Natural killer cell (primary cell): Measurements from ENCODE around the gene SRSF12. TPM values are rescaled to one million over a fixed set of nuclear protein-coding genes. Genes with fewer than 3 reads are reported as not detected.

Source experiments
- ATAC-seq, 3 donors: fragments of 150-1000 bp in 2 of 3; fragments of 200-7000 bp in 1 of 3; cut with Tn5 transposase; 1 replicate in 1 of 3; 2 replicates in 2 of 3; pipeline ENCODE4 v1.10.0; 2021; ENCODE audit warnings: mild to moderate bottlenecking in 2 of 3, moderate library complexity in 2 of 3
- DNase-seq, 2 donors: peaks; one replicate each; pipeline versions ENCODE4 v3.0.0 to v3.0.0-alpha.2; 2013 to 2021; ENCODE audit warnings: mixed read lengths in 1 of 2
- H3K27ac ChIP-seq: one replicate; pipeline ENCODE4 v1.5.1; 2013; ENCODE audit warnings: mild to moderate bottlenecking, low read length
- H3K27me3 ChIP-seq: one replicate; pipeline ENCODE4 v1.6.1; 2013; ENCODE audit warnings: low read length; ENCODE audit not compliant: control insufficient read depth, insufficient read depth
- H3K36me3 ChIP-seq: one replicate; pipeline ENCODE4 v1.6.1; 2013; ENCODE audit warnings: low read length; ENCODE audit not compliant: control insufficient read depth, insufficient read depth
- H3K4me1 ChIP-seq: one replicate; pipeline ENCODE4 v1.6.1; 2013; ENCODE audit warnings: low read length; ENCODE audit not compliant: control insufficient read depth, insufficient read depth
- H3K4me3 ChIP-seq: one replicate; pipeline ENCODE4 v1.5.1; 2013; ENCODE audit warnings: low read length
- H3K9me3 ChIP-seq: one replicate; pipeline ENCODE4 v1.6.1; 2013; ENCODE audit warnings: low read length; ENCODE audit not compliant: control insufficient read depth, insufficient read depth
- H3K27ac Mint-ChIP-seq, 2 donors: one replicate each; pipeline ENCODE4 v1.8.0; 2022; ENCODE audit warnings: mild to moderate bottlenecking in 2 of 2, mixed read lengths in 2 of 2, moderate library complexity in 1 of 2
- H3K27me3 Mint-ChIP-seq, 2 donors: one replicate each; pipeline ENCODE4 v1.8.0; 2022; ENCODE audit warnings: low read depth in 2 of 2, mixed read lengths in 2 of 2
- H3K36me3 Mint-ChIP-seq: one replicate; pipeline ENCODE4 v1.8.0; 2022; ENCODE audit warnings: mixed read lengths
- H3K4me1 Mint-ChIP-seq, 2 donors: one replicate each; pipeline ENCODE4 v1.8.0; 2022; ENCODE audit warnings: mixed read lengths in 2 of 2
- H3K4me3 Mint-ChIP-seq: one replicate; pipeline ENCODE4 v1.8.0; 2022; ENCODE audit warnings: mild to moderate bottlenecking, moderate library complexity, mixed read lengths
- H3K9me3 Mint-ChIP-seq, 2 donors: one replicate each; pipeline ENCODE4 v1.8.0; 2022; ENCODE audit warnings: mixed read lengths in 2 of 2
- CTCF ChIP-seq: fragments of 200-600 bp; IDR thresholded peaks from one replicate; pipeline ENCODE4 v1.8.0; 2022; ENCODE audit warnings: antibody characterized with exemption
- WGBS: methylation state at CpG from one replicate; pipeline ENCODE4 v1.1.7; 2013; ENCODE audit warnings: missing lambda C conversion rate; ENCODE audit not compliant: insufficient coverage; 5-methylcytosine and 5-hydroxymethylcytosine counted together
- intact Hi-C: fragments of 100-400 bp; cut with micrococcal nuclease; formaldehyde crosslinking; loops from one replicate; pipeline ENCODE4 v1.14.2; 2022
- total RNA-seq, 4 donors: library from RNA; stranded (reverse); fragments of 120-200 nt in 1 of 4; gene quantifications; one replicate each; pipeline versions ENCODE4 v1.2.3 to v1.2.4, GENCODE V29; 2013 to 2022

Gene SRSF12
- total RNA-seq, 3 donors from 2014 or later (not counting 1 experiment from before 2014, with no cell fraction given), result 0.07 to 0.45 (median 0.45) TPM

GRCh38 chr6:89051676-89052075, 66.2 kb downstream of the SRSF12 start:
- Mint-ChIP-seq H3K9me3 (no peaks in the 10 kb centered on the region), H3K27me3 (peaks cover 0 to 6% of the 10 kb centered on the region in 2 donors), H3K4me3 (no peak overlapping the region), H3K36me3 (no peaks in the 10 kb centered on the region), H3K27ac (peak overlapping the region in 1 of 2 donors; percentile 17), H3K4me1 (peaks cover 5 to 6% of the 10 kb centered on the region in 2 donors)
- no peaks in the 10 kb centered on the region for H3K36me3 ChIP-seq
- 63% methylated on average over 2 of the region's 3 CpGs for WGBS
- intact Hi-C loops, result no loop called here
- ATAC-seq (peak in 1 of 3 donors; percentile 18), DNase-seq (peak in 1 of 2 donors; percentile 18)
- no peaks in the 10 kb centered on the region for H3K27me3 ChIP-seq
- H3K4me1 ChIP-seq, result peaks cover 9% of the 10 kb centered on the region
- no peak overlapping the region for H3K4me3 ChIP-seq
- TF ChIP-seq CTCF, result no peak
- no peak overlapping the region for H3K27ac ChIP-seq
- H3K9me3 ChIP-seq, result no peaks in the 10 kb centered on the region

GRCh38 chr6:89050697-89051096, 67.2 kb downstream of the SRSF12 start:
- WGBS, result 63% methylated on average over 3 of the region's 3 CpGs
- no peak for ATAC-seq

GRCh38 chr6:89050155-89050554, 67.7 kb downstream of the SRSF12 start:
- ATAC-seq (no peak), DNase-seq (no peak)
- intact Hi-C loops, result no loop called here
- no peak overlapping the region for H3K4me3 Mint-ChIP-seq
- H3K9me3 ChIP-seq, result no peaks in the 10 kb centered on the region
- H3K27ac Mint-ChIP-seq, result no peak overlapping the region
- no peaks in the 10 kb centered on the region for H3K9me3 Mint-ChIP-seq
- no peaks in the 10 kb centered on the region for H3K36me3 Mint-ChIP-seq
- H3K36me3 ChIP-seq, result no peaks in the 10 kb centered on the region
- H3K4me1 ChIP-seq, result peaks cover 9% of the 10 kb centered on the region
- no peak for TF ChIP-seq CTCF
- H3K27ac ChIP-seq, result no peak overlapping the region
- peaks cover 5 to 6% of the 10 kb centered on the region in 2 donors for H3K4me1 Mint-ChIP-seq
- no peak overlapping the region for H3K4me3 ChIP-seq
- WGBS, result 93% methylated on average over 3 of the region's 3 CpGs
- no peaks in the 10 kb centered on the region for H3K27me3 ChIP-seq
- peaks cover 0 to 6% of the 10 kb centered on the region in 2 donors for H3K27me3 Mint-ChIP-seq

More at GRCh38 chr6:89050697-89051096, 67.2 kb downstream of the SRSF12 start:
- no peak overlapping the region for H3K27ac ChIP-seq
- Mint-ChIP-seq H3K36me3 (no peaks in the 10 kb centered on the region), H3K27ac (no peak overlapping the region), H3K4me3 (no peak overlapping the region), H3K27me3 (peaks cover 0 to 6% of the 10 kb centered on the region in 2 donors), H3K9me3 (no peaks in the 10 kb centered on the region), H3K4me1 (peaks cover 5 to 6% of the 10 kb centered on the region in 2 donors)
- peaks cover 9% of the 10 kb centered on the region for H3K4me1 ChIP-seq
- H3K4me3 ChIP-seq, result no peak overlapping the region
- no peak for TF ChIP-seq CTCF
- intact Hi-C loops, result no loop called here
- H3K36me3 ChIP-seq, result no peaks in the 10 kb centered on the region
- no peaks in the 10 kb centered on the region for H3K9me3 ChIP-seq
- no peaks in the 10 kb centered on the region for H3K27me3 ChIP-seq
- DNase-seq, result no peak

GRCh38 chr6:89048985-89049384, 68.9 kb downstream of the SRSF12 start:
- H3K27ac ChIP-seq, result no peak overlapping the region
- H3K36me3 ChIP-seq, result no peaks in the 10 kb centered on the region
- H3K4me3 ChIP-seq, result no peak overlapping the region
- DNase-seq, result no peak
- H3K36me3 Mint-ChIP-seq, result no peaks in the 10 kb centered on the region
- H3K9me3 Mint-ChIP-seq, result no peaks in the 10 kb centered on the region
- H3K27ac Mint-ChIP-seq, result no peak overlapping the region
- H3K27me3 Mint-ChIP-seq, result peaks cover 0 to 6% of the 10 kb centered on the region in 2 donors
- no peak for ATAC-seq
- intact Hi-C loops, result no loop called here
- H3K4me1 Mint-ChIP-seq, result peaks cover 5 to 6% of the 10 kb centered on the region in 2 donors
- H3K9me3 ChIP-seq, result no peaks in the 10 kb centered on the region
- peaks cover 9% of the 10 kb centered on the region for H3K4me1 ChIP-seq
- H3K4me3 Mint-ChIP-seq, result no peak overlapping the region
- no peaks in the 10 kb centered on the region for H3K27me3 ChIP-seq
- no CpG with 5 or more reads among the region's 1 CpG for WGBS
- no peak for TF ChIP-seq CTCF
